ENCODE measurements around the gene PUM1. TPM values are rescaled to one million over a fixed set of nuclear protein-coding genes. Genes with fewer than 3 reads are reported as not detected.
A peak's percentile ranks its signal among the peaks of the same experiment; 100 is the strongest.

The PUM1 gene
- total RNA-seq, 6 experiments from 2014 or later: 83.6 to 95.4 (median 90.8) TPM

- Mint-ChIP-seq H3K4me3 (no peak overlapping the region), H3K36me3 (ENCODE audit: low read depth) (peaks cover 55% of the 10 kb centered on the region), H3K9me3 (no peaks in the 10 kb centered on the region), H3K27me3 (ENCODE audit: insufficient read depth) (peaks cover 3% of the 10 kb centered on the region), H3K4me1 (ENCODE audit: low read depth) (peaks cover 48% of the 10 kb centered on the region), H3K27ac (no peak overlapping the region)
- DNase-seq: no peak
- TF ChIP-seq CTCF (IDR thresholded peaks at IDR 0.05): no peak
Observed at GRCh38 chr1:30981172-30981571, 84.3 kb downstream of the PUM1 start.

- Mint-ChIP-seq H3K4me3 (0 out of 2 replicates have a peak overlapping the region, but pooled peaks have one; percentile 19), H3K27me3 (ENCODE audit: insufficient read depth) (peaks cover 3% of the 10 kb centered on the region), H3K27ac (peak overlapping the region; percentile 53; the same call in 1 of the 2 replicates)
Observed at GRCh38 chr1:30977511-30977910, 88.0 kb downstream of the PUM1 start.

GRCh38 chr1:30977105-30977504, 88.4 kb downstream of the PUM1 start:
- H3K27me3 Mint-ChIP-seq (ENCODE audit: insufficient read depth): peaks cover 3% of the 10 kb centered on the region
- peaks cover 49% of the 10 kb centered on the region for H3K36me3 Mint-ChIP-seq (ENCODE audit: low read depth)
- peak; percentile 54 for TF ChIP-seq CTCF (IDR thresholded peaks at IDR 0.05)
- H3K9me3 Mint-ChIP-seq: no peaks in the 10 kb centered on the region
- H3K4me3 Mint-ChIP-seq: peak overlapping the region; percentile 19; the same call in 1 of the 2 replicates
- H3K4me1 Mint-ChIP-seq (ENCODE audit: low read depth): peaks cover 27% of the 10 kb centered on the region
- DNase-seq: peak; percentile 54
- H3K27ac Mint-ChIP-seq: peak overlapping the region; percentile 53

More at GRCh38 chr1:30977511-30977910, 88.0 kb downstream of the PUM1 start:
- peaks cover 53% of the 10 kb centered on the region for H3K36me3 Mint-ChIP-seq (ENCODE audit: low read depth)
- DNase-seq: no peak
- H3K4me1 Mint-ChIP-seq (ENCODE audit: low read depth): peaks cover 30% of the 10 kb centered on the region
- no peaks in the 10 kb centered on the region for H3K9me3 Mint-ChIP-seq
- 0 out of 2 replicates have a peak, but pooled peaks have one; percentile 1 for TF ChIP-seq CTCF (IDR thresholded peaks at IDR 0.05)

GRCh38 chr1:30976143-30976542, 89.4 kb downstream of the PUM1 start:
- Mint-ChIP-seq H3K4me3 (peak overlapping the region; percentile 19; the same call in 1 of the 2 replicates), H3K27me3 (ENCODE audit: insufficient read depth) (peaks cover 2% of the 10 kb centered on the region), H3K4me1 (ENCODE audit: low read depth) (peaks cover 36% of the 10 kb centered on the region), H3K36me3 (ENCODE audit: low read depth) (peaks cover 52% of the 10 kb centered on the region), H3K9me3 (no peaks in the 10 kb centered on the region), H3K27ac (peak overlapping the region; percentile 53)
- peak; percentile 46 for DNase-seq
- no peak for TF ChIP-seq CTCF (IDR thresholded peaks at IDR 0.05)

- no peak for DNase-seq
- Mint-ChIP-seq H3K4me3 (no peak overlapping the region), H3K27ac (no peak overlapping the region), H3K4me1 (ENCODE audit: low read depth) (peaks cover 45% of the 10 kb centered on the region), H3K36me3 (ENCODE audit: low read depth) (peaks cover 52% of the 10 kb centered on the region), H3K9me3 (no peaks in the 10 kb centered on the region), H3K27me3 (ENCODE audit: insufficient read depth) (no peaks in the 10 kb centered on the region; the same call in none of the 2 replicates)
- no peak for TF ChIP-seq CTCF (IDR thresholded peaks at IDR 0.05)
Observed at GRCh38 chr1:30975217-30975616, 90.3 kb downstream of the PUM1 start.

Measured in HFFc6 (cell line).